SK-N-SH (cell line): Measurements from ENCODE around the gene SKIC2.

Source experiments
- EP300 ChIP-seq, 2 experiments: IDR thresholded peaks; 2 replicates each; pipeline versions ENCODE4 v1.4.0 to v1.6.1; 2012; ENCODE audit warnings: borderline replicate concordance in 1 of 2, low read depth in 1 of 2, low read length in 1 of 2
- FOSL2 ChIP-seq: IDR thresholded peaks from 2 replicates; pipeline ENCODE4 v1.4.0; 2012; ENCODE audit warnings: low read depth, mild to moderate bottlenecking, moderate library complexity, borderline replicate concordance
- GATA2 ChIP-seq: sonication (generic); formaldehyde crosslinking; IDR thresholded peaks from 2 replicates; pipeline ENCODE4 v1.5.0; 2020; ENCODE audit warnings: mild to moderate bottlenecking, missing genetic modification reagents
- PBX3 ChIP-seq: IDR thresholded peaks from 2 replicates; pipeline ENCODE4; 2012
- SIN3A ChIP-seq: IDR thresholded peaks from 2 replicates; pipeline ENCODE4 v1.6.1; 2012; ENCODE audit warnings: low read depth, mild to moderate bottlenecking, low read length, moderate library complexity, borderline replicate concordance
- TF ChIP-seq, protein P1 (sequence below): fragments of 200-600 bp; sonication (generic); IDR thresholded peaks from 2 replicates; pipeline ENCODE4 v1.6.1; 2017; ENCODE audit warnings: antibody characterized with exemption, mild to moderate bottlenecking, moderate library complexity

DNA sequence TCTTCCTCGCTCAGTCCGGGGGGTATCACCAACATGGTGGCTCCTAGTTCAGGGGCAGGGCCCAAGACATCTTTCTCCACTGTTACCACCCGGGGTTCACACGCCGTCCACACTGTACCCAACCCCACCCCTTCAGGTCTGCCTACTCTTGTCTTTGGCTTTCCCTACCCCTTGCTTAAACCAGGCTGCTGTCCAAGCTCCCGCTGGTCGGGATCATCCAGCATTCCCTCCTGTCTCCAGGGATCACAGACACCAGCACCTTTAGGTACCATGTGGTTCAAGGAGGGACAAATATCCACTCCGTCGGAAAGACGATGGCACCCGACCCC, 599 bp upstream of the SKIC2 start:
- TF ChIP-seq PBX3: no peak
- TF ChIP-seq EP300 (IDR thresholded peaks at IDR 0.05; ENCODE audit: borderline replicate concordance in 1 of 2, low read depth in 1 of 2, low read length in 1 of 2): no peak
- TF ChIP-seq, protein P1, sequence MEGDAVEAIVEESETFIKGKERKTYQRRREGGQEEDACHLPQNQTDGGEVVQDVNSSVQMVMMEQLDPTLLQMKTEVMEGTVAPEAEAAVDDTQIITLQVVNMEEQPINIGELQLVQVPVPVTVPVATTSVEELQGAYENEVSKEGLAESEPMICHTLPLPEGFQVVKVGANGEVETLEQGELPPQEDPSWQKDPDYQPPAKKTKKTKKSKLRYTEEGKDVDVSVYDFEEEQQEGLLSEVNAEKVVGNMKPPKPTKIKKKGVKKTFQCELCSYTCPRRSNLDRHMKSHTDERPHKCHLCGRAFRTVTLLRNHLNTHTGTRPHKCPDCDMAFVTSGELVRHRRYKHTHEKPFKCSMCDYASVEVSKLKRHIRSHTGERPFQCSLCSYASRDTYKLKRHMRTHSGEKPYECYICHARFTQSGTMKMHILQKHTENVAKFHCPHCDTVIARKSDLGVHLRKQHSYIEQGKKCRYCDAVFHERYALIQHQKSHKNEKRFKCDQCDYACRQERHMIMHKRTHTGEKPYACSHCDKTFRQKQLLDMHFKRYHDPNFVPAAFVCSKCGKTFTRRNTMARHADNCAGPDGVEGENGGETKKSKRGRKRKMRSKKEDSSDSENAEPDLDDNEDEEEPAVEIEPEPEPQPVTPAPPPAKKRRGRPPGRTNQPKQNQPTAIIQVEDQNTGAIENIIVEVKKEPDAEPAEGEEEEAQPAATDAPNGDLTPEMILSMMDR: no peak
- no peak for TF ChIP-seq SIN3A
- TF ChIP-seq GATA2 (CRISPR knock-in tag): no peak
- TF ChIP-seq FOSL2: no peak
